GM13976 (cell line): ENCODE measurements around the gene PGBD1.

Experiments
- DNase-seq: peaks from one replicate; pipeline ENCODE4 v3.0.0; 2012; ENCODE audit warnings: low spot score
- CTCF ChIP-seq: IDR thresholded peaks from 2 replicates; pipeline ENCODE4 v1.5.1; 2012; ENCODE audit warnings: borderline replicate concordance, mild to moderate bottlenecking; ENCODE audit not compliant: insufficient read depth; ENCODE audit errors: extremely low read depth, missing control alignments, control extremely low read depth
- in situ Hi-C: fragments of 300-500 bp; cut with MboI; formaldehyde crosslinking; loops from one replicate; pipeline ENCODE4 v1.12.0; 2022; ENCODE audit warnings: low sequenced_read_pairs, mixed read lengths, inconsistent platforms; ENCODE audit not compliant: unreplicated experiment

Gene PGBD1

GRCh38 chr6:28351087-28351486 lies 69.7 kb downstream of the PGBD1 start:
- no peak for DNase-seq
- in situ Hi-C loops = loop anchor here (10.0 kb wide), 2 partner anchors 216 to 456 kb away; a partner anchor contains a TSS
- TF ChIP-seq CTCF = no peak

DNA sequence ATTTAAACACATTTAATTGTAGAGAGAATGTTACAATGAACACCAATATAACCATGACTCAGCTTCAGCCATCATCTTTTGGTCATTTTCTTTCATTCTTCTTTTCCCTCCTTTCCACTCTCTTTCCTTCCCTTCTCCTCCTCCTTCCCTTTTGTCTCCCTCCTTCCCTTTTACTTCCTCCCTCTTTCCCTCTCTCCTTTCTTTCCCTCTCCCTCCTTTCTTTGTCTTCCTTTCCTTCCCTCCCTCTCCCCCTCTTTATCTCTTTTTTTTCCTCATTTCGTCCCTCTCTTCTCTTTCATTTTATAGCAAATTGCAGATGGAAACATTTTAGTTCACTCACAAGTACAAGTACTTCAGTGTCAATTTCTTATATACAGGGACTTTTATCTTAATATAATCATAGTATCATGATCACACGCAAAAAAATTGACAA lies 70.1 kb downstream of the PGBD1 start:
- in situ Hi-C loops = loop anchor here (10.0 kb wide), 2 partner anchors 217 to 457 kb away; a partner anchor contains a TSS
- no peak for TF ChIP-seq CTCF
- no peak for DNase-seq
